H1 (cell line): Measurements from ENCODE around the gene UBTD1. TPM values are rescaled to one million over a fixed set of nuclear protein-coding genes. Genes with fewer than 3 reads are reported as not detected.
A peak's percentile ranks its signal among the peaks of the same experiment; 100 is the strongest.

Experiments
- CTCF ChIA-PET: fragments of 300-600 bp; sonication (Branson Sonifier 250); formaldehyde crosslinking; loops from one replicate; lab custom pipeline; 2021; ENCODE audit not compliant: partially characterized antibody; lab: Charles Lee
- POLR2A ChIA-PET: fragments of 300-600 bp; sonication (Branson Sonifier 250); formaldehyde crosslinking; loops from one replicate; lab custom pipeline; 2021; ENCODE audit warnings: inconsistent platforms; ENCODE audit not compliant: partially characterized antibody; lab: Charles Lee
- DNase-seq, 2 experiments: peaks; one replicate each; pipeline versions ENCODE4 v3.0.0 to v3.0.0-alpha.2; 2010 to 2022; ENCODE audit warnings: low spot score in 2 of 2, low read depth in 1 of 2, mixed read lengths in 1 of 2
- FAIRE-seq: peaks from 2 replicates; lab custom pipeline; 2011; peaks lifted over from hg19 to GRCh38; lab: Jason Lieb, UNC
- H2AFZ ChIP-seq: 2 replicates; pipeline ENCODE4 v1.8.1; 2012; ENCODE audit warnings: low read length, inconsistent platforms
- H2AK5ac ChIP-seq: 2 replicates; pipeline ENCODE4 v1.6.1; 2013; ENCODE audit warnings: low read depth, low read length
- H2BK120ac ChIP-seq: replicated peaks from 2 replicates; pipeline ENCODE3; 2013; ENCODE audit warnings: low read depth, low read length, inconsistent platforms
- H2BK12ac ChIP-seq: 2 replicates; pipeline ENCODE4 v1.6.1; 2013; ENCODE audit warnings: low read depth, low read length
- H2BK15ac ChIP-seq: 2 replicates; pipeline ENCODE4 v1.6.1; 2013; ENCODE audit warnings: low read length
- H2BK20ac ChIP-seq: 2 replicates; pipeline ENCODE4 v1.6.1; 2013; ENCODE audit warnings: low read length
- H2BK5ac ChIP-seq: 2 replicates; pipeline ENCODE4 v1.6.1; 2013; ENCODE audit warnings: low read depth, low read length
- H3K14ac ChIP-seq: 2 replicates; pipeline ENCODE4 v1.6.1; 2013; ENCODE audit warnings: inconsistent platforms; ENCODE audit not compliant: insufficient read length
- H3K18ac ChIP-seq: 2 replicates; pipeline ENCODE4 v1.6.1; 2013; ENCODE audit warnings: low read length; ENCODE audit errors: extremely low read depth
- H3K23ac ChIP-seq: 2 replicates; pipeline ENCODE4 v1.6.1; 2013; ENCODE audit warnings: inconsistent platforms; ENCODE audit not compliant: insufficient read length
- H3K23me2 ChIP-seq: 2 replicates; pipeline ENCODE4 v1.6.1; 2013; ENCODE audit warnings: low read depth, low read length
- H3K27ac ChIP-seq: 2 replicates; pipeline ENCODE4 v1.6.1; 2011; ENCODE audit warnings: low read depth, low read length, inconsistent platforms
- H3K27me3 ChIP-seq, 4 experiments: replicated peaks in 1 of 4; 1 replicate in 1 of 4; 2 replicates in 3 of 4; pipeline versions ENCODE4 v1.6.1 to v1.8.1; 2011 to 2013; ENCODE audit warnings: low read length in 3 of 4, mild to moderate bottlenecking in 3 of 4, inconsistent platforms in 2 of 4, mixed read lengths in 2 of 4, moderate library complexity in 1 of 4; ENCODE audit not compliant: control insufficient read depth in 3 of 4, insufficient read depth in 3 of 4; ENCODE audit errors: extremely low read depth in 1 of 4
- H3K36me3 ChIP-seq, 4 experiments: 2 replicates each; pipeline versions ENCODE4 v1.6.1 to v1.8.1; 2011 to 2013; ENCODE audit warnings: mild to moderate bottlenecking in 4 of 4, low read length in 3 of 4, moderate library complexity in 2 of 4, control low read depth in 1 of 4, inconsistent platforms in 1 of 4; ENCODE audit not compliant: insufficient read depth in 4 of 4, control insufficient read depth in 2 of 4
- H3K4ac ChIP-seq: replicated peaks from 2 replicates; pipeline ENCODE3; 2013; ENCODE audit warnings: low read length, low read depth, mixed read lengths, inconsistent platforms; ENCODE audit not compliant: insufficient read length
- H3K4me1 ChIP-seq, 4 experiments: replicated peaks in 1 of 4; 1 replicate in 1 of 4; 2 replicates in 3 of 4; pipeline versions ENCODE4 v1.6.1 to v1.8.1; 2011 to 2013; ENCODE audit warnings: low read length in 3 of 4, inconsistent platforms in 2 of 4, mixed read lengths in 1 of 4; ENCODE audit not compliant: insufficient read depth in 4 of 4, control insufficient read depth in 3 of 4
- H3K4me2 ChIP-seq, 2 experiments: 2 replicates each; pipeline versions ENCODE4 v1.6.1 to v1.8.1; 2011 to 2013; ENCODE audit warnings: low read depth in 2 of 2, low read length in 2 of 2, control low read depth in 1 of 2, inconsistent platforms in 1 of 2, mild to moderate bottlenecking in 1 of 2; ENCODE audit not compliant: insufficient read depth in 1 of 2
- H3K4me3 ChIP-seq, 4 experiments: fragments of 200-600, 300-600 bp in 1 of 4; sonication (generic), shearing (Covaris generic), sonication (Bioruptor Twin) in 1 of 4; 2 replicates each; pipeline versions ENCODE4 v1.5.1 to v1.8.1; 2011 to 2016; ENCODE audit warnings: low read length in 4 of 4, low read depth in 3 of 4, control low read depth in 2 of 4, inconsistent platforms in 2 of 4, mild to moderate bottlenecking in 2 of 4, mixed read lengths in 1 of 4, moderate library complexity in 1 of 4; ENCODE audit not compliant: insufficient read depth in 2 of 4; ENCODE audit errors: extremely low read depth in 1 of 4
- H3K56ac ChIP-seq: replicated peaks from 2 replicates; pipeline ENCODE3; 2013; ENCODE audit warnings: low read depth, mild to moderate bottlenecking, mixed read lengths, low read length, inconsistent platforms; ENCODE audit not compliant: insufficient read length
- H3K79me1 ChIP-seq: 2 replicates; pipeline ENCODE4 v1.6.1; 2013; ENCODE audit warnings: low read depth, low read length, control low read depth
- H3K79me2 ChIP-seq, 2 experiments: 2 replicates each; pipeline versions ENCODE4 v1.6.1 to v1.8.1; 2012 to 2013; ENCODE audit warnings: low read length in 2 of 2, mild to moderate bottlenecking in 2 of 2, inconsistent platforms in 1 of 2; ENCODE audit not compliant: insufficient read depth in 2 of 2, control insufficient read depth in 1 of 2
- H3K9ac ChIP-seq, 4 experiments: replicated peaks in 1 of 4; 1 replicate in 1 of 4; 2 replicates in 3 of 4; pipeline versions ENCODE4 v1.6.1 to v1.8.1; 2011 to 2013; ENCODE audit warnings: low read depth in 3 of 4, low read length in 3 of 4, control low read depth in 2 of 4, mild to moderate bottlenecking in 2 of 4, moderate library complexity in 2 of 4, inconsistent platforms in 1 of 4; ENCODE audit errors: extremely low read depth in 1 of 4
- H3K9me3 ChIP-seq, 2 experiments: 2 replicates each; pipeline versions ENCODE4 v1.6.1 to v1.8.1; 2012 to 2013; ENCODE audit warnings: mild to moderate bottlenecking in 2 of 2, moderate library complexity in 2 of 2, control low read depth in 1 of 2, inconsistent platforms in 1 of 2, low read depth in 1 of 2, low read length in 1 of 2, mixed read lengths in 1 of 2; ENCODE audit not compliant: insufficient read depth in 2 of 2
- H4K20me1 ChIP-seq, 2 experiments: replicated peaks in 1 of 2; 2 replicates each; pipeline versions ENCODE3 to v1.8.1; 2011 to 2013; ENCODE audit warnings: inconsistent platforms in 2 of 2, low read length in 2 of 2, mild to moderate bottlenecking in 1 of 2; ENCODE audit not compliant: insufficient read depth in 2 of 2, control insufficient read depth in 1 of 2
- H4K5ac ChIP-seq: 2 replicates; pipeline ENCODE4 v1.6.1; 2013; ENCODE audit warnings: low read length, low read depth, mixed read lengths, inconsistent platforms; ENCODE audit not compliant: insufficient read length
- H4K8ac ChIP-seq: 2 replicates; pipeline ENCODE4 v1.8.0; 2013; ENCODE audit warnings: mild to moderate bottlenecking, moderate library complexity, low read length, inconsistent platforms; ENCODE audit not compliant: insufficient read depth; ENCODE audit errors: extremely low read depth
- H4K91ac ChIP-seq: replicated peaks from 2 replicates; pipeline ENCODE3; 2013; ENCODE audit warnings: low read length, mixed read lengths, inconsistent platforms; ENCODE audit not compliant: insufficient read length
- CHD2 ChIP-seq: IDR thresholded peaks from 2 replicates; pipeline ENCODE4 v1.6.1; 2012; ENCODE audit warnings: low read length, improper control_type of control experiment
- HDAC6 ChIP-seq: IDR thresholded peaks from one replicate; pipeline ENCODE4 v1.7.1; 2012; ENCODE audit warnings: low read depth, mild to moderate bottlenecking, inconsistent platforms, low read length, moderate library complexity
- JUND ChIP-seq: IDR thresholded peaks from 2 replicates; pipeline ENCODE4 v1.6.1; 2011; ENCODE audit warnings: mild to moderate bottlenecking, improper control_type of control experiment, low read length
- MAFK ChIP-seq: IDR thresholded peaks from 2 replicates; pipeline ENCODE4 v1.6.1; 2012; ENCODE audit warnings: low read depth, mild to moderate bottlenecking, improper control_type of control experiment, low read length
- PHF8 ChIP-seq: fragments of 200-600 bp; sonication (generic); conservative IDR thresholded peaks from 2 replicates; pipeline ENCODE4 v1.7.1; 2012; ENCODE audit warnings: low read depth, mild to moderate bottlenecking, inconsistent platforms, low read length, moderate library complexity
- POLR2A ChIP-seq, 2 experiments: IDR thresholded peaks; 1 replicate in 1 of 2; 2 replicates in 1 of 2; pipeline ENCODE4 v1.6.1; 2011; ENCODE audit warnings: low read depth in 2 of 2, low read length in 2 of 2, mild to moderate bottlenecking in 2 of 2; ENCODE audit errors: control extremely low read depth in 1 of 2
- POU5F1 ChIP-seq: IDR thresholded peaks from 2 replicates; pipeline ENCODE4 v1.6.1; 2011; ENCODE audit warnings: low read depth, mild to moderate bottlenecking, low read length, moderate library complexity
- RAD21 ChIP-seq, 2 experiments: IDR thresholded peaks in 1 of 2; conservative IDR thresholded peaks in 1 of 2; 2 replicates each; pipeline ENCODE4 v1.6.1; 2011; ENCODE audit warnings: low read depth in 2 of 2, low read length in 2 of 2, improper control_type of control experiment in 1 of 2, inconsistent platforms in 1 of 2, mild to moderate bottlenecking in 1 of 2, moderate library complexity in 1 of 2
- RFX5 ChIP-seq: IDR thresholded peaks from 2 replicates; pipeline ENCODE4 v1.6.1; 2011; ENCODE audit warnings: low read depth, low read length, improper control_type of control experiment, borderline replicate concordance
- RNF2 ChIP-seq: fragments of 200-900, 300-1000 bp; sonication (generic); IDR thresholded peaks from 2 replicates; pipeline ENCODE4 v1.7.1; 2016; ENCODE audit warnings: borderline replicate concordance, low read depth, mild to moderate bottlenecking, antibody characterized with exemption, low read length; ENCODE audit not compliant: poor library complexity, severe bottlenecking; ENCODE audit errors: missing control alignments
- RXRA ChIP-seq: IDR thresholded peaks from 2 replicates; pipeline ENCODE4 v1.6.1; 2011; ENCODE audit warnings: low read depth, mild to moderate bottlenecking, low read length, moderate library complexity; ENCODE audit not compliant: insufficient read depth
- YY1 ChIP-seq: IDR thresholded peaks from 2 replicates; pipeline ENCODE4 v1.6.1; 2011; ENCODE audit warnings: low read depth, mild to moderate bottlenecking, low read length
- WGBS, 2 experiments: shearing (Covaris generic) in 1 of 2; methylation state at CpG; one replicate each; pipeline versions ENCODE4 v1.1.6 to v1.1.7; 2013 to 2015; ENCODE audit warnings: low lambda C conversion rate in 2 of 2, mixed read lengths in 2 of 2, inconsistent platforms in 1 of 2, low coverage in 1 of 2, missing lambda C conversion rate in 1 of 2; ENCODE audit not compliant: insufficient replicate concordance in 2 of 2, insufficient coverage in 1 of 2, insufficient read length in 1 of 2; ENCODE audit errors: extremely low coverage in 1 of 2, missing lambda C conversion rate in 1 of 2; 5-methylcytosine and 5-hydroxymethylcytosine counted together
- polyA plus RNA-seq, 7 experiments: library from polyadenylated mRNA; depleted of rRNA in 3 of 7; stranded (reverse) in 5 of 7; unstranded in 2 of 7; fragments of >200 nt in 5 of 7; fragments of 200-250 nt in 2 of 7; gene quantifications; 1 replicate in 5 of 7; 2 replicates in 1 of 7; 4 replicates in 1 of 7; pipeline versions ENCODE4 v1.2.1 to v1.2.3, GENCODE V29; 2011 to 2013; ENCODE audit warnings: missing spikeins in 2 of 7, mixed read lengths in 2 of 7
- total RNA-seq: library from RNA; stranded (reverse); fragmentation: NEBNext Ultra II Directional; extraction: Animal tissue kit (Norgen Biotek cat#: 25700); gene quantifications from 2 replicates; pipeline ENCODE4 v1.2.1, GENCODE V29; 2021

UBTD1 gene
- total and polyA plus RNA-seq, 2 of the 8 experiments (the other 6 are each of a cell fraction or from before 2014, with no cell fraction given), result 22.3 to 36.2 TPM

DNA sequence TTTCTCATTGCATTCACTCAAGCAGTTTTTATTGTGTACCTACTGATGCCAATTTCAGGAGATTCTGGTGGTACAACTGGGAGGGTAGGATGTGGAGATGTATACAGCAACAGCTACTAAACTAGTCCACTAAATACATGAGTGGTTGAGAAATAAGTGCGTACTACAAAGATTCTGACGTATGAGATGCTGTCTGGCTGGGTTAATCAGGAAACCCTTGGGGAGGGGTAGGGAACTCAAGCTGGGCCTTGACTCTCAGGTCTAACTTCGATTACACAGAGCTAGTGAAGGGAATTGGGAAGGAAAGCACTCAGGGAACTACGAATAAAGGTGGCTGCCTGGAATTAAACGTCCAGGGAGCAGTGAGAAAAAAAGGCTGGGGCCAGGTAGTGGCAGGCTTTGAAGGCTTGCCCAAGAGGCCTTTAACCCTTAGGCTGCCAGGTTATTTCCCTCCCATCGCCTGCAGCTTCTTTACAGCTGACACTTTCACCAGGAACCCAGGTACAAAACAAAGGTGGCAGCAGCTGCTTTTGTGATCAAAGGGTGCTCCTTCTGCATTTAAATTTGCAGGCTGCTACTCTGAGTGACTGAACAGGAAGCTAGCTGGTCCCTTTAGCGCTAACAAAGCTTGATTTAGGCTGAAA is 3.7 kb upstream of the UBTD1 start:
- no peak for DNase-seq
- H3K4me1 ChIP-seq, result peaks cover 7 to 15% (median 11%) of the 10 kb centered on the region in 4 experiments; a peak in 6 of 7 replicates
- no peak for TF ChIP-seq HDAC6
- TF ChIP-seq MAFK, result no peak
- no peak for TF ChIP-seq RNF2
- TF ChIP-seq JUND, result no peak
- no peak for TF ChIP-seq POU5F1
- TF ChIP-seq RFX5, result no peak
- TF ChIP-seq PHF8, result no peak
- no peak for TF ChIP-seq CHD2
- TF ChIP-seq YY1, result peak; percentile 9; the same call in 1 of the 2 replicates
- no peak for TF ChIP-seq POLR2A (IDR thresholded peaks at IDR 0.05; ENCODE audit: control extremely low read depth in 1 of 2, low read depth in 2 of 2, low read length in 2 of 2)
- no peak for TF ChIP-seq RXRA
- TF ChIP-seq RAD21 (IDR thresholded peaks at IDR 0.05 in 1 of 2, conservative IDR thresholded peaks at IDR 0.05 in 1 of 2; ENCODE audit: low read depth in 2 of 2, low read length in 2 of 2), result no peak

More for the DNA sequence above, 3.7 kb upstream of the UBTD1 start:
- Histone ChIP-seq H3K27ac (no peak overlapping the region), H3K36me3 (no peaks in the 10 kb centered on the region; a peak in 1 of 8 replicates), H2BK5ac (no peak overlapping the region), H3K79me2 (peaks cover 20 to 82% of the 10 kb centered on the region in 2 experiments), H2BK20ac (no peak overlapping the region), H3K9me3 (no peaks in the 10 kb centered on the region), H2AK5ac (no peak overlapping the region), H4K5ac (no peak overlapping the region), H3K23ac (no peak overlapping the region), H3K4me2 (peak overlapping the region; percentile 48 to 52), H3K27me3 (peaks cover 0 to 5% (median 3%) of the 10 kb centered on the region in 4 experiments; a peak in 5 of 7 replicates), H2BK12ac (no peak overlapping the region), H4K8ac (no peak overlapping the region), H2BK15ac (no peak overlapping the region), H3K4ac (no peak overlapping the region), H3K9ac (no peak overlapping the region), H3K23me2 (peaks cover 12% of the 10 kb centered on the region), H4K91ac (no peak overlapping the region), H4K20me1 (peaks cover 10 to 23% of the 10 kb centered on the region in 2 experiments), H2AFZ (no peak overlapping the region), H2BK120ac (no peak overlapping the region), H3K56ac (no peak overlapping the region), H3K14ac (no peak overlapping the region), H3K4me3 (peak overlapping the region in 2 of 4 experiments; percentile 0 to 40; a peak in 3 of 8 replicates), H3K18ac (no peak overlapping the region), H3K79me1 (peaks cover 10% of the 10 kb centered on the region)
- ChIA-PET POLR2A (interaction anchor here (0.7 to 2.1 kb wide), 4 partner anchors 10 to 42 kb away, joined by 3 to 11 read pairs (median 4); no protein-coding TSS in a partner anchor), CTCF (interaction anchor here (0.6 to 3.5 kb wide), 9 partner anchors 17 to 114 kb away, joined by 3 to 18 read pairs (median 4); no protein-coding TSS in a partner anchor)
- 33% methylated on average over 7 of the region's 7 CpGs; no CpG with 5 or more reads in 1 of the 2 experiments for WGBS, 2 experiments
- FAIRE-seq, result peak; percentile 89
